ENCODE data around the gene MAVS.
A peak's percentile ranks its signal among the peaks of the same experiment; 100 is the strongest.
"Not testable (repeated sequence)": the region's sequence is repeated elsewhere in the genome, so short reads cannot be mapped to it uniquely, and the experiment has no call there.

MAVS gene

DNA sequence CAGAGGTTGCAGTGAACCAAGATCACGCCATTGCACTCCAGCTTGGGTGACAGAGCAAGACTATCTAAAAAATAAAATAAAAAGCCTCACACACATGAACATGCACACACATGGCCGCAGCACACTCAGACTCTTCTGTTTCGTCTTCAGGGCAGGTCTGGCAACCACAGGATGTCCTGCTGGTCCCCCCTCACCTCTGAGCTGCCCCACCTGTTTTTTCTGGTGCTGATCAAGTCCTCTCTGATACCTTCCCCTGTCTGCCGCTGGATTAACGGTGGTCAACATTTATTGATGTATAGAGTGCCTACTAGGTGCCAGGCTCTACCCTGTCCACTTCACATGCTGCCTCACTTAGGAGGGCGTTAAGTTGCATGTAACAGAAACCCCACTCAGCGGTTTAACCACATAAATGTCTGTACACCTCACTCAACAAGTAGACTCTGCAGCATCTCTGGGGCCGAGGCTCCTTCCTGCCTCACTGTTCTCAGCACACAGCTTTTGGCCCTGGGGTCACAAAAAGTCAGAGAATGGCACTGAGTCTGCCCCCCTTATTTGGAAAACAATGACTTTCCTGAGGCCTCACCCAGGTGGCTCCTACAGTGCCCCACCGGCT lies 30.8 kb upstream of the MAVS start:
- peak; percentile 32 for DNase-seq

DNA sequence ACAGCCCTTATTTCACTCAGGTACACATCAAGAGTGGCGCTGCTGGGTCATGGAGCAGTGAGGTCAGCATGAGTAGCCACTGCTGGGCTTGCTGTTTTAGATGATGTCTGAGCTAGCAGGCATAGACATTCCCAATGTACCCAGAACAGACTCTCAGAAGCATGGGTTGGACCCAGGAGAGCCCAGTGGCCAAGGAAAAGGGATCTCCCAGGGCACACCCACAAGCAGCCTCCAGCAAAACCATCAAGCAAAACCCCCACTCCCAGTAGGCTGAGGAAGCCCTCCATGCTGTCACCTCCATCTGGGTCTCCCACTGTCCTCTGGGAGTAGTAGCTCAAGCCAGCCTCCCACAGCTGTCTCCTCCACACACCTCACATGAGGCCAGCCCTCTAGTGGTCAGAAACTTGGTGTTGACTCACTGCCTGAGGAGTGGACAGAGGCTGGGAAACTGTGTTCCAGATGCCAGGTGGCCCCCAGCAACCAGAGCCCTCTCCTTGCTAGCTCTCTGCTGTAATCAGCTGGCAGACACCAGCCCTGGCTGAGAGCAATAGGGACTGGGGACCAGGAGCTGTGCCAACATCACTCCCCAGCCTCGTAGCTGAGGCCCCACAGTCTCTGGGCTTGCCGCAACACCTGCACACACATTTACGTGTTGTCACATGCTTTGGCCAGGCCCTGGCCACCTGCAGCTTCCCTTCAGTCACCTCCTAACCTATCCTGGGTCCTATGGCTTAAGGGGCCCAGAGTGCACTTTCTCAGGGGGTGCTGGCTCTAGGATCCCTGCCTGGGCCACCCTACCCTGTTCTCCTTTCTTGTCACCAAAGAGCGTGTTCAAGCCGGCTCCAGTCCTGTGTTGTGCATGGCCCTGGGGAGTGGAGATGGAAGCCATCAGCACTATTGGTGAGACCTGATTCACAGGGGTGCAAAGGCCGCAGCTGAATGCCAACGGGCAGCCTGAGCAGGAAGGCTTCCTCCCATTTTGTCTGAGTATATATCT lies 28.2 kb upstream of the MAVS start:
- DNase-seq: no peak

DNA sequence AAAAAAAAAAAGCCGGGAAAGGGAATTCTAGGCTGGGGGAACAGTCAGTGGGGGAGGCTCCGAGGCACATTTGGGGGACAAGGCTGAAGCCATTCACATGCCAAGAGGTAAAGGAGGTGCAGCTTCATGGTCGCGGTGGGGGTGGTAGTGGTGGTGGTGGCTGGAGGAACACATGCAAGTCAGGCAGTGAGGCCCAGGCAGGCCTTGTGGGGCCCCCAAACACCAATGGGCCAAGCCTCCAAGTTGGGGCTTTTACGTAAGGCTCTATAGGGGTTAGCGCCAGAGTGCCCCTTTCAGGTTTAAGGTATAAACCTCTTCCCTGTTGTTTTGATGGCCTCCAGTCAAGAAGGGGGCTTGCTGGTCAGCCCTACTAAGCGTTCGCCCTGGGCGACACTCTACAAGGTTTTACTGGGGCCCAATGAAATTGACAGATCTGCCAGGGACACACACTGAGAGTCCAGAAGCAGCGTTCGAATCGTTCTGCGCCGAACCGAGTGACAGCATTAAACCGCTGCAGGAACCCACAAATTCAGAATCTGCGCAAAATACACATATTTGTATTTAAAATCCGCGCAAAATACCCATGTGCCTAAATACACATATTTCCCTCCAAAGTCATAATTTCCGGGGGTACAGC lies 27.1 kb upstream of the MAVS start:
- no peak for DNase-seq

DNA sequence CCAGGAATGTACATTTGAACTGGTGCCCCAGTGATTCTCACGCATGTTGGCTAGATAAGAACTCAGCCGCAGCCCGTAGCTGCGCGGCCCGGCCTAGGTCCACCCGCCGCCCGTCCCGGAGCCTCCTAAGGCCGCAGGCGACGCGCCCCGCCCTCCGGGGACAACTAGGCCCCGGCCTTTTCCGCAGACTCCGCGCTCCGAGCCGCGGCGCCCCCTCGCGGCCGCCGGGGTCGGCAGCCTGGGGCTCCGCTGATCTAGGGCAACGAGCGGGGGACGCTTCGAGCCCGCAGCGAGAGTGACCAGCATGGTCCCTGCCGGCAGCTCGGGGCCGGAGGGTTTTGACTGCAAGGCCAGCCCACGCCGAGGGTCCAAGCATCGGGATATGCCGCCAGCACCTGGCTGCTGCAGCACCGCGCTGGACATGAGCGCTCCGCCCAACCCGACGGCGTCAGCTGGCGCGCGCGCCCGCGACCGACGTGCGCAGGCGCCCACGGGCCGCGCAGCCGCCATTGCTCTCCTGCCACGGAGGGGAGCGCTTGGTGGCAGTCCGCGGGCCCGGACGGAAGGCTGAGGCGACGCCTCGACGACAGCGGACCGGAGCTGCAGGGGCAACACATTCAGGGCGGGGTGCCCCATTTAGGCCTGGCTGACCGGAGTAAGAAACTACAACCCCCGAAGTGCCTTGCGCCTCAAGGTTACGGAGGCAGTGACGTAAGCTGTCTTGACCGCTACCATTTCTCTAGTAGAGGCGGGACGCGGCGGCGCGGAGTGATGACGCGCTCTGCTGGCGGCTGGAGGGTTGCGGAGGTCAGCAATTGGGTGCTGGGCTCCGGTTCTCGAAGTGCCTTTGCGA lies 26.4 kb upstream of the MAVS start, which contains the start of gene AP5S1:
TSS of gene AP5S1 (plus strand) at position 500 of the 853 bp plus-strand sequence. CDS start 1,571 bp downstream, outside the sequence.
- DNase-seq: peak; percentile 84

DNA sequence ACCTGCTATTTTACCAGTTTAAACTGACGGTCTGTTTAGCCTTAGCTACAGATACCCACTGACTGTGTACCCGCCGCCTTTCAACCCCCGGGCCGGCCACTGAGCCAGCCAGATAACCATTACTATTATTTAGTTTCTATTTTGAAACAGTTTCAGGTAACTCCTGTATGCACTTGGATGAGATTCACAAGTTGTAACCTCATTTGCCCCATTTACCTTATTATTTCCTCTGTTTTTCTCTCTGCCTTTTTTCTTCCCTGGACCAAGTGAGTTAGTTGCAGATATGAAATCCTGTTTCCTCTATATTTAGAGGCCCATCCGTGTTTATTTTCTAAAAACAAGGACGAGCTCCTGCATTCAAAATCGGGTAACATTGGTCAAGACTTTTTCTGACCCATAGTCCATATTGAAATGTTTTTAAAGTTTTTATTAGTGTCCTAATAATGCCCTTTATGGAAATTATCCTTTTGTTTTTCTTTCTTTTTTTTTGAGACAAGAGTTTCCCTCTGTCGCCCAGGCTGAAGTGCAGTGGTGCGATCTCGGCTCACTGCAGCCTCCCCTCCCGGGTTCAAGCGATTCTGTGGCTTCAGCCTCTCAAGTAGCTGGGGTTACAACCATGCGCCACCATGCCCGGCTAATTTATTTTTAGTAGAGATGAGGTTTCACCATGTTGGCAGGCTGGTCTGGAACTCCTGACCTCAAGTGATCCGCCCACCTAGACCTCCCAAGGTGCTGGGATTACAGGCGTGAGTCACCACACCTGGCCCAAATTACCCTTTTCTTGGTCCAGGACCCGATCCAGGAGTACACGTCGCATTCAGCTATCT lies 25.5 kb upstream of the MAVS start:
- DNase-seq: no peak

DNA sequence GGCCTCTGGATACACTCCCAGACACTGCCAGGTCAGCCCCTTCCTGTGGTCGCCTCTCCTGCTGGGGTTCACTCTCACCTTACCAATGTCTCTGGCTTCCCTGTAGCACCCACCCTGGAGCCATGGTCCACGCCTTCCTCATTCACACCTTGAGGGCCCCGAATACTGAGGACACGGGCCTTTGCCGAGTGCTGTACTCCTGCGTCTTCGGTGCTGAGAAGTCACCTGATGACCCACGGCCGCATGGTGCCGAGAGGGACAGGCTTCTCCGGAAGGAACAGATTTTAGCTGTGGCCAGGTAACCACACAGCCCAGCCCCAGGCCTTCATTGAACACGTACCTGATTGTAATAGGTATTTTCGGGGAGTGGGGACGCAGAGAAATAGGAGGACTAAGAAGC lies 24.6 kb upstream of the MAVS start:
- DNase-seq: no peak

DNA sequence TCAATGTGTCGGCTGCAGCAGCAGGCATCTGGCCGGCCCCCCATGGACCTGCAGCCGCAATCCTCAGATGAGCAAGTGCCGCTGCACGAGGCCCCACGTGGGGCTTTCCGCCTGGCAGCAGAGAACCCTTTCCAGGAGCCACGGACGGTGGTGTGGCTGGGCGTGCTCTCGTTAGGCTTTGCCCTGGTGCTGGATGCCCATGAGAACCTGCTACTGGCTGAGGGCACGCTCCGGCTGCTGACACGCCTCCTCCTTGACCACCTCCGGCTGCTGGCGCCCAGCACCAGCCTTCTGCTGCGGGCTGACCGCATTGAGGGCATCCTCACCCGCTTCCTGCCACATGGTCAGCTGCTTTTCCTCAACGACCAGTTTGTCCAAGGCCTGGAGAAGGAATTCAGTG lies 22.8 kb upstream of the MAVS start:
- no peak for DNase-seq

DNA sequence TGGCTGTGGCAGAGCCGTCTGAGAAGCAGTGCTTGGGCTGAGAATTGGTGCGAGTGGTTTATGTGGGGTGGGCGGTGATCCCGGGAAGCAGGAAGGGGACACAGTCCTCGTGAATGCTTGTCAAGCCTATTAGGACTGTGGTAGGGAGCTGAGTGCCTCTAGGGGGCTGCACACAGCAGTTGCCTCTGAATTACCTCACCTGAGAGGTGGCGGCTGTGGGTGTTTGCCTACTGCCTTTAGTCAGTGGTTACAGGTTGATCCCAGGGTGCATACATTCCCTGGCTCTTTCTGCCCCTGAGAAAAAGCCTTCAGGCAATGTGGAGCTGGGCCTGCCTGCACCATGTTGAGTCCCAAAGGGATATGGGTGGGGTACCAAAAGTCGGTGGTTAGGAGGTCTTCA lies 21.1 kb upstream of the MAVS start:
- DNase-seq: no peak

DNA sequence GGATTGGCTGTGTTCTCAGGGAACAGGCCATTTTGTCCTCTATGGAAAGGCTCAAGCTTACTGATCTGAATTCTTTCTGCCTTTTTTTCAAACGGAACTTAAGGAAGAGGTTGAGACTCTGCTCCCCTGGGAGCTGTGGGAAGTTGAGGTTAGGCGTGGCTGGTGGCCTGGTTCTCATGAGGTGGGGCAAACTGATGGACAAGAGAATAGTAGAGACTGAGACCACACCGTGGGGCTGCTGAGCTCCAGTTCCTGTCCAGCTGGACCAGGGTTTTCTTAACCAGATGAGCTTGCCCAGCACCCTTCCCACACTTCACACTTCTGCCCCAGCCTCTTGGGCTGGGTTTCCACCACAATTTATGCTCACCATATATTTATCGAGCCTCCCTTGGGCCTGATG lies 20.2 kb upstream of the MAVS start:
- DNase-seq: no peak

DNA sequence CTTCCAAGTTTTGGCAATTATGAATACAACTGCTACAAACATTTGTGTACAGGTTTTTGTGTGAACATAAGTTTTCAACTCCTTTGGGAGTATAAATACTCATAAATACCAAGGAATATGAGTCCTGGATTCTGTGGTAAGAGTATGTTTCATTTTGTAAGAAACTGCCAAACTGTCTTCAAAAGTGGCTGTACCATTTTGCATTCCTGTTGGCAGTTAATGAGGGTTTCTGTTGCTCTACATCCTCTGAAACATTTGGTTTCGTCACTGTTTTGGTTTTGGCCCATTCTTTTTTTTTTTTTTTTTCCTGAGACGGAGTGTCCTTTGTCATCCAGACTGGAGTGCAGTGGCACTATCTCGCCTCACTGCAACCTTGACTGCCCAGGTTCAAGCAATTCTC lies 17.8 kb upstream of the MAVS start:
- no peak for DNase-seq

DNA sequence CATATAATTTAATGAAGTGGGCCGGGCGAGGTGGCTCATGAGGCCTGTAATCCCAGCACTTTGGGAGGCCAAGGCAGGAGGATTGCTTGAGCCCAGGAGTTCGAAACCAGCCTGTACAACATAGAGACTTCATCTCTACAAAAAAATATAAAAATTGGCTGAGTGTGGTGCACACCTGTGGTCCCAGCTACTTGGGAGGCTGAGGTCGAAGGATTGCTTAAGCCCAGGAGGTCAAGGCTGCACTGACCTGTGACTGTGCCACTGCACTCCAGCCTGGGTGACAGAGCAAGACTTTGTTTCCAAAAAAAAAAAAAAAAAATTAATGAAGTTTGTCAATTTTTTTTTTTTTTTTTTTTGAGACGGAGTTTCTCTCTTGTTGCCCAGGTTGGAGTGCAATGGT lies 16.7 kb upstream of the MAVS start:
- not testable (repeated sequence) for DNase-seq

DNA sequence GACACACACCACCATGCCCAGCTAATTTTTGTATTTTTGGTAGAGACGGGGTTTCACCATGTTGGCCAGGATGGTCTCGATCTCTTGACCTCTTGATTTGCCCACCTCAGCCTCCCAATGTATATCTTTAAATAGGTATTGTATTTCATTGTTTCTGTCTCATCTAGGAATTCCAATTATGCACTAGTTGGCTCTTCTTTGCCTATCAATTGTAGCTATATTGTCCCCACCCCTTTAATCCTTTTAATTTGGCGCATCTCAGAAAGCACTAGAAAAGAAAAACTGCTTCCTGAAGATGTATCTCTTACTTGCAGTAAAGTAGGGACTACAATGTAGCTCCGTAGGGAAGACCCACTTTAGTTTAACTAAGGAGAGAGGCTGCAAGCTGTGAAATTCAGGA lies 10.5 kb upstream of the MAVS start:
- DNase-seq: no peak

DNA sequence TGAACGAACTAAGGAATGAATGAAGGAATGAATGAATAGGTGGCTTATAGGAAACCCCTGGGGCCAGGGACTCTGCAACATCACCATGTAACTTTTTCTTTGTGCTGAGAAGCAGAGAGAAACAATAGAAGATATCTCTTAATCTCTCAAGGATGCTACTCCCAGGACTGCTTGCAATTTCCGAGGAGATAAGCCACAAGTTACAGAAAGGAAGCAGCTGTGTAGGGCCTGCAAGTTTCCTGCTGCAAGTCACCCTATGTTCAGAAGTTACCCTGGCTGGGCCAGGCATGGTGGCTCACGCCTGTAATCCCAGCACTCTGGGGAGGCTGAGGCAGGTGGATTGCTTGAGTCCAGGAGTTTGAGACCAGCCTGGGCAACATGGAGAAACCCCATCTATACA lies 7.3 kb upstream of the MAVS start:
- DNase-seq: no peak

DNA sequence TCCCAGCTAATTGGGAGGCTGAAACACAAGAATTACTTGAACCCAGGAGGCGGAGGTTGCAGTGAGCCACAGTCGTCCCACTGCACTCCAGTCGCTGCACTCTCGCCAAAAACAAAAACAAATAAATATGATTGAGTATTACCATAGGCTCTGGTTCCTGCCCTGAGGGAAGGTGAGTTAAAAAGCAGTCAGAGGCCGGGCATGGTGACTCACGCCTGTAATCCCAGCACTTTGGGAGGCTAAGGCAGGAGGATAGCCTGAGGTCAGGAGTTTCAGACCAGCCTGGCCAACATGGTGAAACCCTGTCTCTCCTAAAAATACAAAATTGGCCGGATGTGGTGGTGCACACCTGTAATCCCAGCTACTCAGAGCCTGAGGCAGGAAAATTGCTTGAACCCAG lies 6.4 kb upstream of the MAVS start:
- DNase-seq: not testable (repeated sequence)

DNA sequence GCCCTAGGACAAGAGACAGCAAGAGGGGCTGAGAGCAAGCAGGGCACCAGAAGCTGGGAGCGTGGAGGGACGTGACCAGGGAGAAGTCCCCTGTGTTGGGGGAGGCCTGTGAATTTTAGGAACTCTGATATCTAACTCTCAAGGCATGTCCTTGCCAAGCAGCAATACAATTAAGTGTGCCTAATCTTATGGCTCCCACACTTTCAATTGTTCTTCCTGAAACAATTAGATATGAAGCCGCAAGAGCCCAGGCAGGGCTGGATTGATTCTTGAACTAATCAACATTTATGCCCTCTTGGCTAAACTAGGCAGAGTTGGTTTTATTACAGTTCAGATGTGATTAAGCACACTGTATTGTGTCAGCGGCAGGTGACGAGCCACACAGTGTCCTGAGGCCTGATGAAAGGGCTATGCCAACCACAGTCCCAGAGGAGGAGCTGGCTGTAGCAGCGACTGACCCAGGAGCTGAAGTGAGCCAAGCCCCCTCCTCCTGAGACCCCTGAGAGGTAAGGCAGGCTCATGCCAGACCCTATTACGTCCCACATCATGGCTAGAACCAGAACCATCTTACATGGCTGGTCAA lies 4.2 kb upstream of the MAVS start:
- DNase-seq: no peak

DNA sequence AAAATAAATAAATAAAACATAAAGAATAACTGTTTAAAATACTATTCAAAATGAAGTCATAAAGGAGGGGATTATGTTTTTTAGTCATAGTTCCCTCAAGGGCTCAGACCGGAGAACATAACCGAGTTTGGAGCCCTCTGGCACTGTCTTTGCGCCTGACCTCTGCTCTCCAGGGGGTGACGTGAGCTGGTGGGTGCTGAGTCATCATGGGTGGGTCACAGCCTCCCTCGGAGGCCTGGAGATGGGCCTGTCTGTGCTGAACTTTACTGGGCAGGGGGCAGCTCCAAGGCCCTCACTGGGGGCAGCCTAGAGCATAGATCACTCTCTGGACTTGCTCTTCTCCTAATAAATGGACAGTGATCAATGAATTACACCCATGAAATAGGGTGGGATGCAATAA lies 3.1 kb upstream of the MAVS start:
- DNase-seq: no peak

DNA sequence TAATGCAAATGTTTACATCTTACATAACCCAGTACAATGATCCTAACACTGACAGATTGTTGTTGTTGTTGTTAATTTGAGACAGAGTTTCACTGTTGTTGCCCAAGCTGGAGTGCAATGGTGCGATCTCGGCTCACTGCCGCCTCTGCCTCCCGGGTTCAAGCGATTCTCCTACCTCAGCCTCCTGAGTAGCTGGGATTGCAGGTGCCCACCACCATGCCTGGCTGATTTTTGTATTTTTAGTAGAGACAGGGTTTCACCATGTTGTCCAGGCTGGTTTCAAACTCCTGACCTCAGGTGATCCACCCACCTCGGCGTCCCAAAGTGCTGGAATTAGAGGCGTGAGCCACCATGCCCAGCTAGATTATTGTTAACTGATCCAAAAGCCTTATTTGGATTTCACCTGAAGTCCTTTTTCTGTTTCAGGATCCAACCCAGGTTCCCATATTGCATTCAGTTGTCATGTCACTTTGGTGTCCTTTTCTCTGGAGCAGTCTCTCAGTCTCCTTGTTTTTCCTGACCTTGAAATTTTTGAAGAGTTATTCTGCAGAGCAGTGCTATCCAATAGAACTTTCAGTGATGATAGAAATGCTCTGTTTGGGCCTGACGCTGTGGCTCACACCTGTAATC lies 2.5 kb upstream of the MAVS start:
- DNase-seq: not testable (repeated sequence)

DNA sequence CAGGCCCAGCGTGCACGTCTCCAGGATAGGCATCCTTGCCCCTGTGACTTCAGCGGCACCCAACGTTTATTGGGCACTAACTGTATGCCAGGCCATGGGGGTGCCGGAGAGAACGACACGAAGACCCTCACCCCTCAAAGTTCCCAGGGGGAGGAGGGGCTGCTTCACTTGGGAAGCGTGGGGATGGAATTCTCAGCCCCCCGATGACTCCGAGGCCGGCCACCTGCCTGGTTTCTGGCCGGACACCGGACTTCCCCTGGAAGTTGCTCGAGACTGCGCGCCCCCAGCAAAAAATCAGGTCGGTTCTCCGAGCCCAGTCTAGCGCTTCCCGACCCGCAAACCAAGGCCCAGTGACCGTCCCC lies 275 bp upstream of the MAVS start:
- DNase-seq: no peak

DNA sequence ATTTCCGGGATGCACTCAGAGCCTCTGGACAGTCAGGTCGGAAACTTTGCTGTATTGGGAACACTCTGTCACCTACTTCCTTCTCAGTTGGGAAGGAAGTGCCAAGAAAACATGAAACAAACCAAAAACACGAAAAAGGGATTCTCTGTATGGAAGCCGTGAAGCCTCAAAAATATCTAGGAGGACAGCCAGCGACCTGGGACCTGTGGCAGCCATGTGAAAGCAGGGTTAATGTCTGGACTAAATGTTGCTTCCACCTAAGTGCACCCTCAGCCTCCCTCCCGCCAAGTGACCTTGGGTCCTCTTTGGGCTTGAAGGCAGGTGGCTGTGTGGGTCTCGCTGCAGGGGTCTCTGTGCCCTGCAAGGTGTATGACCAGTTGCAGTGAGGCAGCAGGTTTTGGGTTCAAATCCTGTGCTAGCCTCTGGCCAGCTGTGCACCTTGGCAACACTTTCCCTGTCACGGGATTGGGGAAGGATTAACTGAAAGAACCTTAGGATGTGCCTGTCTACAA lies 851 bp downstream of the MAVS start:
- DNase-seq: no peak

DNA sequence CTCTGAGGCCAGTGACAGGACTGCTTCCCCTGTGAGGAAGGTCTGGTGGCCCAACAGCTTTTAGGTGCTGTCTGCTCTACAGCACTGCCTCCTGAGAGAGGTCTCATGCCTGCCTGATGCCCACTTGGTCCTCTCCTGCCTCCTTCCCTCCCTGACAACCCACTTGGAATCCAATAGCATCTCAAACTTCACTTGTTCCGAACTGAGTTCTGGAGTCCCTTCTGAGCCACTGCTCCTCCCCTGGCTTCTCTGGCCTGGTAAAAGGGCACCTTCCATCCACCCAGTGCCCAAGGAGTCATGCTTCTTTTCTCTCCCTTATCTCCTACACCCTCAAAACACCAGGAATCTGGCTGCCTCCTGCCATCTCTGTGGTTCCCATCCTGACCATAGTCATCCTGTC lies 1.9 kb downstream of the MAVS start:
- DNase-seq: no peak

DNA sequence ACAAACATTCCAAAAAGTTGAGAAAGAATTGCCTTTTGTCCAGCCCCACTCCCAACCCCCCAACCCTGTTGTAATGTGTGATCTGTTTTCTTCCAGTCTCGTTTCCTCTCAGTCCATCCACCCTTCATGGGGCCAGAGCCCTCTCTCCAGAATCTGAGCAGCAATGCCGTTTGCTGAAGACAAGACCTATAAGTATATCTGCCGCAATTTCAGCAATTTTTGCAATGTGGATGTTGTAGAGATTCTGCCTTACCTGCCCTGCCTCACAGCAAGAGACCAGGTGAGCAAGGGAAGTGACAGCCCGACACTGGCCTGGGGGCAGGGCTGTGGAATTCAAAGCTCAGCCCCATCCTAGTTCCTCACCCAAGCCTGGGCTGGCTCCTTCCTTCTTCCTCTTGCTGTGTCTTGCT lies 7.8 kb downstream of the MAVS start:
- no peak for DNase-seq
